ENCODE measurements around the gene STAM2.
A peak's percentile ranks its signal among the peaks of the same experiment; 100 is the strongest.
"Not testable (repeated sequence)": the region's sequence is repeated elsewhere in the genome, so short reads cannot be mapped to it uniquely, and the experiment has no call there.

The STAM2 gene

GRCh38 chr2:152171718-152172117, 3.8 kb downstream of the STAM2 start:
- FAIRE-seq (no peak), DNase-seq (ENCODE audit: insufficient read length, low spot score) (no peak)
- TF ChIP-seq POLR2A (IDR thresholded peaks at IDR 0.05; ENCODE audit: low read depth, low read length) (no peak), POU2F2 (IDR thresholded peaks at IDR 0.05; ENCODE audit: low read depth, low read length) (no peak), SPI1 (IDR thresholded peaks at IDR 0.05; ENCODE audit: low read depth, low read length) (no peak), PAX5 (IDR thresholded peaks at IDR 0.05; ENCODE audit: insufficient read depth, low read length, severe bottlenecking) (no peak), TAF1 (IDR thresholded peaks at IDR 0.05; ENCODE audit: low read depth, low read length) (no peak), POLR2AphosphoS5 (IDR thresholded peaks at IDR 0.05; ENCODE audit: low read depth, low read length) (no peak)

- DNase-seq (ENCODE audit: insufficient read length, low spot score); FAIRE-seq: not testable (repeated sequence)
Observed at GRCh38 chr2:152169158-152169557, 6.4 kb downstream of the STAM2 start.

GRCh38 chr2:152167470-152167869, 8.1 kb downstream of the STAM2 start:
- DNase-seq (ENCODE audit: insufficient read length, low spot score); FAIRE-seq: not testable (repeated sequence)

GRCh38 chr2:152167065-152167464, 8.5 kb downstream of the STAM2 start:
- no peak for TF ChIP-seq TAF1 (IDR thresholded peaks at IDR 0.05; ENCODE audit: low read depth, low read length)
- TF ChIP-seq POU2F2 (IDR thresholded peaks at IDR 0.05; ENCODE audit: low read depth, low read length) = no peak
- no peak for TF ChIP-seq SPI1 (IDR thresholded peaks at IDR 0.05; ENCODE audit: low read depth, low read length)
- TF ChIP-seq PAX5 (IDR thresholded peaks at IDR 0.05; ENCODE audit: insufficient read depth, low read length, severe bottlenecking) = no peak
- no peak for TF ChIP-seq POLR2A (IDR thresholded peaks at IDR 0.05; ENCODE audit: low read depth, low read length)
- FAIRE-seq (peak; percentile 13), DNase-seq (ENCODE audit: insufficient read length, low spot score) (no peak)

- TF ChIP-seq POLR2AphosphoS5 (IDR thresholded peaks at IDR 0.05; ENCODE audit: low read depth, low read length) (no peak), POLR2A (IDR thresholded peaks at IDR 0.05; ENCODE audit: low read depth, low read length) (no peak), TAF1 (IDR thresholded peaks at IDR 0.05; ENCODE audit: low read depth, low read length) (no peak), PAX5 (IDR thresholded peaks at IDR 0.05; ENCODE audit: insufficient read depth, low read length, severe bottlenecking) (no peak), POU2F2 (IDR thresholded peaks at IDR 0.05; ENCODE audit: low read depth, low read length) (no peak)
- DNase-seq (ENCODE audit: insufficient read length, low spot score) (no peak), FAIRE-seq (no peak)
Observed at GRCh38 chr2:152166633-152167032, 8.9 kb downstream of the STAM2 start.

- FAIRE-seq (no peak), DNase-seq (ENCODE audit: insufficient read length, low spot score) (no peak)
- TF ChIP-seq TAF1 (IDR thresholded peaks at IDR 0.05; ENCODE audit: low read depth, low read length) (no peak), POLR2A (IDR thresholded peaks at IDR 0.05; ENCODE audit: low read depth, low read length) (no peak), PAX5 (IDR thresholded peaks at IDR 0.05; ENCODE audit: insufficient read depth, low read length, severe bottlenecking) (no peak), SPI1 (IDR thresholded peaks at IDR 0.05; ENCODE audit: low read depth, low read length) (no peak), POLR2AphosphoS5 (IDR thresholded peaks at IDR 0.05; ENCODE audit: low read depth, low read length) (no peak), POU2F2 (IDR thresholded peaks at IDR 0.05; ENCODE audit: low read depth, low read length) (no peak)
Observed at GRCh38 chr2:152165780-152166179, 9.8 kb downstream of the STAM2 start.

GRCh38 chr2:152165306-152165705, 10.3 kb downstream of the STAM2 start:
- DNase-seq (ENCODE audit: insufficient read length, low spot score) (no peak), FAIRE-seq (no peak)
- TF ChIP-seq POU2F2 (IDR thresholded peaks at IDR 0.05; ENCODE audit: low read depth, low read length) = no peak
- no peak for TF ChIP-seq POLR2AphosphoS5 (IDR thresholded peaks at IDR 0.05; ENCODE audit: low read depth, low read length)
- TF ChIP-seq SPI1 (IDR thresholded peaks at IDR 0.05; ENCODE audit: low read depth, low read length) = no peak

- DNase-seq (ENCODE audit: insufficient read length, low spot score); FAIRE-seq: not testable (repeated sequence)
Observed at GRCh38 chr2:152163669-152164068, 11.9 kb downstream of the STAM2 start.

- DNase-seq (ENCODE audit: insufficient read length, low spot score) = no peak
- TF ChIP-seq TAF1 (IDR thresholded peaks at IDR 0.05; ENCODE audit: low read depth, low read length) = no peak
- no peak for FAIRE-seq
Observed at GRCh38 chr2:152162141-152162540, 13.4 kb downstream of the STAM2 start.

GRCh38 chr2:152161598-152161997, 14.0 kb downstream of the STAM2 start:
- no peak for TF ChIP-seq TAF1 (IDR thresholded peaks at IDR 0.05; ENCODE audit: low read depth, low read length)
- TF ChIP-seq POU2F2 (IDR thresholded peaks at IDR 0.05; ENCODE audit: low read depth, low read length) = no peak
- TF ChIP-seq PAX5 (IDR thresholded peaks at IDR 0.05; ENCODE audit: insufficient read depth, low read length, severe bottlenecking) = no peak
- TF ChIP-seq SPI1 (IDR thresholded peaks at IDR 0.05; ENCODE audit: low read depth, low read length) = no peak
- no peak for TF ChIP-seq POLR2A (IDR thresholded peaks at IDR 0.05; ENCODE audit: low read depth, low read length)
- FAIRE-seq = no peak
- DNase-seq (ENCODE audit: insufficient read length, low spot score) = no peak

GRCh38 chr2:152160378-152160777, 15.2 kb downstream of the STAM2 start:
- not testable (repeated sequence) for DNase-seq (ENCODE audit: insufficient read length, low spot score); FAIRE-seq

GRCh38 chr2:152157253-152157652, 18.3 kb downstream of the STAM2 start:
- TF ChIP-seq SPI1 (IDR thresholded peaks at IDR 0.05; ENCODE audit: low read depth, low read length) (no peak), POLR2AphosphoS5 (IDR thresholded peaks at IDR 0.05; ENCODE audit: low read depth, low read length) (no peak), POLR2A (IDR thresholded peaks at IDR 0.05; ENCODE audit: low read depth, low read length) (no peak), TAF1 (IDR thresholded peaks at IDR 0.05; ENCODE audit: low read depth, low read length) (no peak), PAX5 (IDR thresholded peaks at IDR 0.05; ENCODE audit: insufficient read depth, low read length, severe bottlenecking) (no peak), POU2F2 (IDR thresholded peaks at IDR 0.05; ENCODE audit: low read depth, low read length) (no peak)
- no peak for DNase-seq (ENCODE audit: insufficient read length, low spot score)
- FAIRE-seq = no peak
